Stimulated activated CD4-positive, alpha-beta T cell treated with anti-CD3 and anti-CD28 coated beads, Interleukin-2, amount 100 ng/mL, for 24 hours (primary cell): ENCODE measurements around the gene SYCE3.
"Not testable (repeated sequence)": the region's sequence is repeated elsewhere in the genome, so short reads cannot be mapped to it uniquely, and the experiment has no call there.

Experiments
- DNase-seq, 2 donors: peaks; one replicate each; pipeline ENCODE4 v3.0.0-alpha.2; 2020

Gene SYCE3

GRCh38 chr22:50529416-50529896, 33.3 kb downstream of the SYCE3 start:
- DNase-seq = no peak

GRCh38 chr22:50528682-50529415, 33.9 kb downstream of the SYCE3 start:
- DNase-seq = no peak

- no peak for DNase-seq
These were observed 34.6 kb downstream of the SYCE3 start for GRCh38 chr22:50527921-50528681.

- peak; percentile 56 to 63 for DNase-seq
These were observed 35.6 kb downstream of the SYCE3 start for GRCh38 chr22:50526834-50527801.

- DNase-seq = peak; percentile 84 to 92
These were observed 36.4 kb downstream of the SYCE3 start for GRCh38 chr22:50526108-50526833.

- DNase-seq = no peak
These were observed 36.9 kb downstream of the SYCE3 start for GRCh38 chr22:50525858-50526107.

GRCh38 chr22:50525104-50525857, 37.4 kb downstream of the SYCE3 start, which contains the start of gene SCO2:
Gene SCO2, minus strand, starts transcription at chr22:50525598. Its CDS starts 1,187 bp downstream, at chr22:50524411.
- DNase-seq = peak; percentile 98 to 99

- no peak for DNase-seq
These were observed 38.0 kb downstream of the SYCE3 start for GRCh38 chr22:50524676-50525103.

- no peak for DNase-seq
These were observed 38.7 kb downstream of the SYCE3 start for GRCh38 chr22:50523806-50524675.

GRCh38 chr22:50523458-50523805, 39.3 kb downstream of the SYCE3 start:
- no peak for DNase-seq

GRCh38 chr22:50522806-50523438, 39.8 kb downstream of the SYCE3 start:
- DNase-seq = no peak

- no peak for DNase-seq
These were observed 40.4 kb downstream of the SYCE3 start for GRCh38 chr22:50522208-50522805.

GRCh38 chr22:50521710-50522109, 41.0 kb downstream of the SYCE3 start:
- no peak for DNase-seq

GRCh38 chr22:50520826-50521453, 41.8 kb downstream of the SYCE3 start:
- DNase-seq = no peak

GRCh38 chr22:50520184-50520583, 42.5 kb downstream of the SYCE3 start:
- DNase-seq = not testable (repeated sequence)

- no peak for DNase-seq
These were observed 43.6 kb downstream of the SYCE3 start for GRCh38 chr22:50519151-50519550.

GRCh38 chr22:50518606-50519005, 44.1 kb downstream of the SYCE3 start:
- DNase-seq = no peak

GRCh38 chr22:50517495-50518260, 45.0 kb downstream of the SYCE3 start:
- DNase-seq = no peak
